Activated CD8-positive, alpha-beta memory T cell treated with anti-CD3 and anti-CD28 coated beads for 1 hour (primary cell): Measurements from ENCODE around the gene HSPA12B.

Experiments
- DNase-seq, 2 donors: peaks; one replicate each; pipeline ENCODE4 v3.0.0-alpha.2; 2020; ENCODE audit warnings: low read depth in 1 of 2; ENCODE audit errors: extremely low read depth in 1 of 2

Gene HSPA12B

GRCh38 chr20:3729378-3729777 lies 3.1 kb upstream of the HSPA12B start:
- DNase-seq: no peak

- no peak for DNase-seq
Measured at GRCh38 chr20:3729811-3730540, 2.5 kb upstream of the HSPA12B start.

- no peak for DNase-seq
Measured at GRCh38 chr20:3730803-3731672, 1.4 kb upstream of the HSPA12B start.

- DNase-seq: no peak
Measured at GRCh38 chr20:3731944-3732326, 550 bp upstream of the HSPA12B start.

- DNase-seq: no peak
Measured at GRCh38 chr20:3733119-3733995, 872 bp downstream of the HSPA12B start.

- DNase-seq: no peak
Measured at GRCh38 chr20:3734111-3734843, 1.8 kb downstream of the HSPA12B start.

GRCh38 chr20:3735768-3736167 lies 3.3 kb downstream of the HSPA12B start:
- DNase-seq: no peak

- no peak for DNase-seq
Measured at GRCh38 chr20:3738111-3739053, 5.9 kb downstream of the HSPA12B start.

- no peak for DNase-seq
Measured at GRCh38 chr20:3739054-3739925, 6.8 kb downstream of the HSPA12B start.

- no peak for DNase-seq
Measured at GRCh38 chr20:3739926-3740451, 7.5 kb downstream of the HSPA12B start.

- no peak for DNase-seq
Measured at GRCh38 chr20:3740615-3741301, 8.3 kb downstream of the HSPA12B start.

- no peak for DNase-seq
Measured at GRCh38 chr20:3741836-3742458, 9.5 kb downstream of the HSPA12B start.

- no peak for DNase-seq
Measured at GRCh38 chr20:3743251-3743650, 10.8 kb downstream of the HSPA12B start.

GRCh38 chr20:3744037-3744436 lies 11.6 kb downstream of the HSPA12B start:
- no peak for DNase-seq

GRCh38 chr20:3744806-3745685 lies 12.6 kb downstream of the HSPA12B start:
- peak; percentile 42 to 47 for DNase-seq

GRCh38 chr20:3745686-3746173 lies 13.2 kb downstream of the HSPA12B start:
- no peak for DNase-seq
